Transverse colon (tissue), 4 donors: ENCODE data around the gene AJM1. TPM values are rescaled to one million over a fixed set of nuclear protein-coding genes. Genes with fewer than 3 reads are reported as not detected.
A peak's percentile ranks its signal among the peaks of the same experiment; 100 is the strongest.
"Not testable (repeated sequence)": the region's sequence is repeated elsewhere in the genome, so short reads cannot be mapped to it uniquely, and the experiment has no call there.

Experiments
- DNase-seq: peaks from one replicate; pipeline ENCODE4 v3.0.0-alpha.2; 2019
- H3K27ac ChIP-seq, 4 donors: fragments of 200-600 bp; sonication (generic); 2 replicates each; pipeline ENCODE4 v1.5.1; 2016 to 2018; ENCODE audit warnings: inconsistent platforms in 4 of 4
- H3K27me3 ChIP-seq: fragments of 200-600 bp; sonication (generic); 2 replicates; pipeline ENCODE4 v1.5.1; 2017; ENCODE audit warnings: inconsistent platforms
- H3K36me3 ChIP-seq, 4 donors: fragments of 200-600 bp; sonication (generic); 2 replicates each; pipeline ENCODE4 v1.5.1; 2017 to 2019; ENCODE audit warnings: inconsistent platforms in 4 of 4
- H3K4me1 ChIP-seq, 4 donors: fragments of 200-600 bp; sonication (generic); 2 replicates each; pipeline ENCODE4 v1.5.1; 2017 to 2020; ENCODE audit warnings: inconsistent platforms in 4 of 4
- H3K4me3 ChIP-seq, 4 donors: fragments of 200-600 bp; sonication (generic); 1 replicate in 1 of 4; 2 replicates in 3 of 4; pipeline versions ENCODE4 v1.5.1 to v1.6.1; 2017 to 2019; ENCODE audit warnings: inconsistent platforms in 4 of 4
- H3K9me3 ChIP-seq, 2 donors: fragments of 200-600 bp; sonication (generic); 2 replicates each; pipeline ENCODE4 v1.5.1; 2017 to 2019; ENCODE audit warnings: inconsistent platforms in 2 of 2
- EP300 ChIP-seq: sonication (generic); formaldehyde crosslinking; IDR thresholded peaks from one replicate; pipeline ENCODE4 v1.6.1; 2017; ENCODE audit warnings: antibody characterized with exemption, low read depth
- POLR2A ChIP-seq: fragments of 450-650 bp; IDR thresholded peaks from one replicate; pipeline ENCODE4 v1.6.1; 2016; ENCODE audit warnings: antibody characterized with exemption, mild to moderate bottlenecking, moderate library complexity
- POLR2AphosphoS5 ChIP-seq, 3 donors: sonication (generic); formaldehyde crosslinking; IDR thresholded peaks; one replicate each; pipeline ENCODE4 v1.6.1; 2016; ENCODE audit warnings: antibody characterized with exemption in 3 of 3
- WGBS, 2 donors: methylation state at CpG; one replicate each; pipeline ENCODE4 v1.1.5; 2018; ENCODE audit warnings: low coverage in 1 of 2; 5-methylcytosine and 5-hydroxymethylcytosine counted together
- in situ Hi-C, 4 donors: fragments of 200-750 bp; cut with MboI; loops; one replicate each; pipeline versions ENCODE4 v1.15.0 to v1.15.1; 2017; ENCODE audit warnings: low sequenced_read_pairs in 3 of 4, low pct_ligation_motif_present in 1 of 4, low pct_unique_long_range_greater_than_20kb in 1 of 4
- intact Hi-C: fragments of 100-400 bp; cut with DNase I; formaldehyde crosslinking; loops from one replicate; pipeline ENCODE4 v1.15.1; 2023; ENCODE audit warnings: low total_unique reads
- total RNA-seq, 4 donors: library from RNA; depleted of rRNA; stranded (reverse); fragments of >200 nt; gene quantifications; one replicate each; pipeline ENCODE4 v1.1.0, GENCODE V29; 2016
- TF ChIP-seq, protein P1 (sequence below), 5 experiments: fragments of 200-600 bp in 3 of 5; fragments of 450-650 bp in 2 of 5; sonication (generic) in 3 of 5; IDR thresholded peaks; 1 replicate in 2 of 5; 2 replicates in 3 of 5; pipeline ENCODE4 v1.5.1; 2016 to 2017; ENCODE audit warnings: antibody characterized with exemption in 5 of 5, inconsistent platforms in 3 of 5, mild to moderate bottlenecking in 2 of 5, moderate library complexity in 1 of 5

The AJM1 gene
- total RNA-seq, 4 donors from 2014 or later, result 9.8 to 26.5 (median 17.0) TPM

- in situ Hi-C loops (loop anchor here in 2 of 4 donors (25.0 kb wide), 1 partner anchor 242 kb away; the partner anchor contains the start of genes ABCA2 (in 2 of the 2), FUT7 (in 2 of the 2) and NPDC1 (in 2 of the 2)), intact Hi-C loops (no loop called here)
- peaks cover 14 to 85% (median 61%) of the 10 kb centered on the region in 4 donors for H3K4me1 ChIP-seq
- DNase-seq, result no peak
- H3K27me3 ChIP-seq, result peaks cover 31% of the 10 kb centered on the region
- WGBS, 2 donors, result 60 to 73% methylated on average over 2 to 6 of the region's 6 CpGs
- H3K4me3 ChIP-seq, result no peak overlapping the region
- TF ChIP-seq EP300 (no peak), POLR2A (no peak), POLR2AphosphoS5 (IDR thresholded peaks at IDR 0.05) (no peak)
- TF ChIP-seq, protein P1, sequence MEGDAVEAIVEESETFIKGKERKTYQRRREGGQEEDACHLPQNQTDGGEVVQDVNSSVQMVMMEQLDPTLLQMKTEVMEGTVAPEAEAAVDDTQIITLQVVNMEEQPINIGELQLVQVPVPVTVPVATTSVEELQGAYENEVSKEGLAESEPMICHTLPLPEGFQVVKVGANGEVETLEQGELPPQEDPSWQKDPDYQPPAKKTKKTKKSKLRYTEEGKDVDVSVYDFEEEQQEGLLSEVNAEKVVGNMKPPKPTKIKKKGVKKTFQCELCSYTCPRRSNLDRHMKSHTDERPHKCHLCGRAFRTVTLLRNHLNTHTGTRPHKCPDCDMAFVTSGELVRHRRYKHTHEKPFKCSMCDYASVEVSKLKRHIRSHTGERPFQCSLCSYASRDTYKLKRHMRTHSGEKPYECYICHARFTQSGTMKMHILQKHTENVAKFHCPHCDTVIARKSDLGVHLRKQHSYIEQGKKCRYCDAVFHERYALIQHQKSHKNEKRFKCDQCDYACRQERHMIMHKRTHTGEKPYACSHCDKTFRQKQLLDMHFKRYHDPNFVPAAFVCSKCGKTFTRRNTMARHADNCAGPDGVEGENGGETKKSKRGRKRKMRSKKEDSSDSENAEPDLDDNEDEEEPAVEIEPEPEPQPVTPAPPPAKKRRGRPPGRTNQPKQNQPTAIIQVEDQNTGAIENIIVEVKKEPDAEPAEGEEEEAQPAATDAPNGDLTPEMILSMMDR (IDR thresholded peaks at IDR 0.05), result no peak
- H3K27ac ChIP-seq, result peak overlapping the region in 2 of 4 donors; percentile 95 to 98
- H3K36me3 ChIP-seq, result no peaks in the 10 kb centered on the region
- H3K9me3 ChIP-seq, result no peaks in the 10 kb centered on the region
These were observed 47.3 kb upstream of the AJM1 start for GRCh38 chr9:136795000-136795348.

GRCh38 chr9:136796238-136796774 lies 46.0 kb upstream of the AJM1 start, which contains the start of gene CCDC183:
TSS of gene CCDC183 (plus strand) at chr9:136796338. CDS start at chr9:136796398, 60 bp downstream.
- no peak for TF ChIP-seq POLR2A
- TF ChIP-seq POLR2AphosphoS5 (IDR thresholded peaks at IDR 0.05), result no peak
- TF ChIP-seq, protein P1 (IDR thresholded peaks at IDR 0.05), result no peak
- TF ChIP-seq EP300, result no peak
- WGBS, 2 donors, result 34 to 45% methylated on average over 4 to 5 of the region's 5 CpGs
- Histone ChIP-seq H3K4me3 (no peak within 1 kb of the TSS), H3K36me3 (no peaks in the 10 kb centered on the region), H3K27me3 (peaks cover 45% of the 10 kb centered on the region), H3K4me1 (peaks cover 14 to 92% (median 67%) of the 10 kb centered on the region in 4 donors), H3K27ac (peak within 1 kb of the TSS in 1 of 4 donors; percentile 46), H3K9me3 (no peaks in the 10 kb centered on the region)
- no peak for DNase-seq
- intact Hi-C loops, result no loop called here
- in situ Hi-C loops, result loop anchor here in 2 of 4 donors (25.0 kb wide), 1 partner anchor 241 kb away; the partner anchor contains the start of genes ABCA2 (in 2 of the 2), FUT7 (in 2 of the 2) and NPDC1 (in 2 of the 2)

- H3K4me3 ChIP-seq, H3K36me3 ChIP-seq, DNase-seq, H3K9me3 ChIP-seq, intact Hi-C loops: not testable (repeated sequence)
- H3K27ac ChIP-seq, result peak overlapping the region in 1 of 4 donors; percentile 46
- WGBS, 2 donors, result 0 to 21% methylated on average over 3 to 10 of the region's 10 CpGs
- peaks cover 14 to 93% (median 65%) of the 10 kb centered on the region in 4 donors for H3K4me1 ChIP-seq
- in situ Hi-C loops, result loop anchor here in 2 of 4 donors (25.0 kb wide), 1 partner anchor 240 kb away; the partner anchor contains the start of genes ABCA2 (in 2 of the 2), FUT7 (in 2 of the 2) and NPDC1 (in 2 of the 2)
- peaks cover 49% of the 10 kb centered on the region for H3K27me3 ChIP-seq
- TF ChIP-seq POLR2A, result peak; percentile 13
These were observed 45.4 kb upstream of the AJM1 start for GRCh38 chr9:136796775-136797347.

DNA sequence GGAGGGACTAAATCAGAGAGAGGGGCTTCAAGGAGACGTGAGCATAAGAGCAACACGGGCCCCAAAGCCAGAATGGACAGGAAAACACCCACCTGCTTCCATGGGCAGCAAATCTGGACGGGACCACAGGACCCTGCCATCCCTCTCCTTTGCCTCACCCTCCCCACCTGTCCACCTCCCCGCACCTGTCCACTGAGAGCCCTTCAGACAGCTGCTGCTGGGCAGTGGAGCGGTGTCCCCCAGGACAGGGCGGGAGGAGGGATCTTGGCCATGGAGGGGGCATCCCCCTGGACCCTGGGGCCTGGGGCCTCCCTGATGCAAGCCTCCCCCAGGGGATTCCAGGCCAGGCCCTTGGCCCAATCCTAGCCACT lies 43.6 kb upstream of the AJM1 start:
- TF ChIP-seq EP300, result no peak
- no peak for TF ChIP-seq POLR2AphosphoS5 (IDR thresholded peaks at IDR 0.05)
- TF ChIP-seq POLR2A, result no peak
- TF ChIP-seq, protein P1 (IDR thresholded peaks at IDR 0.05), result no peak
- peaks cover 8 to 74% (median 47%) of the 10 kb centered on the region in 4 donors for H3K4me1 ChIP-seq
- H3K27me3 ChIP-seq, result peaks cover 57% of the 10 kb centered on the region
- peak overlapping the region in 3 of 4 donors; percentile 36 to 52 (median 37) for H3K4me3 ChIP-seq
- H3K9me3 ChIP-seq, result no peaks in the 10 kb centered on the region
- intact Hi-C loops, result no loop called here
- WGBS, 2 donors, result 42% methylated on average over 2 to 6 of the region's 6 CpGs
- in situ Hi-C loops, result loop anchor here in 2 of 4 donors (25.0 kb wide), 1 partner anchor 239 kb away; the partner anchor contains the start of genes ABCA2 (in 2 of the 2), FUT7 (in 2 of the 2) and NPDC1 (in 2 of the 2)
- no peaks in the 10 kb centered on the region for H3K36me3 ChIP-seq
- no peak for DNase-seq
- peak overlapping the region; percentile 80 to 90 (median 88) for H3K27ac ChIP-seq
